Measurements from ENCODE around the gene DIPK1C. TPM values are rescaled to one million over a fixed set of nuclear protein-coding genes. Genes with fewer than 3 reads are reported as not detected.
A peak's percentile ranks its signal among the peaks of the same experiment; 100 is the strongest.

Gene DIPK1C
- total and polyA plus RNA-seq, 2 donors (not counting 1 experiment from before 2014, with no cell fraction given) = not detected

DNA sequence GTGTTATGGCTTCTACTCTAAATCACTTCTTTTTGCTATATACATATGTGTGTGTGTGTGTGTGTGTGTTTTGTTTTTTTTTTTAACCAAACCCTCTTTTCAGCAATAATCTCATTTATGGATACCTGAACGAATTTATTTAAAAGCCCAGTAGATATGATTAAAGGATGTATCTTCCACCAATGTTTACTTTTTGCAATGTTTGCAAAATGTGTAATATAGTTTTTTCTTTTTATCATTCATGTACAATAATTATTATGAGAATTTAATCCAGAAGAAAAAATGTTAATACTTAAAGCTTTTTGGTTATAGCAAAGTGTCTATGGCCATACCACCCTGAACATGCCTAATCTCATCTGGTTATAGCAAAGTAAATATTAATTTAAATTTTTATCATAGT, 37.4 kb upstream of the DIPK1C start:
- Mint-ChIP-seq H3K27ac (no peak overlapping the region), H3K4me3 (no peak overlapping the region), H3K27me3 (no peaks in the 10 kb centered on the region), H3K9me3 (ENCODE audit: insufficient read depth) (no peaks in the 10 kb centered on the region), H3K4me1 (peaks cover 33% of the 10 kb centered on the region)
- ATAC-seq (ENCODE audit: low read depth) = no peak
- peaks cover 29 to 33% of the 10 kb centered on the region in 2 donors for H3K4me1 ChIP-seq (ENCODE audit: control insufficient read depth in 2 of 2, insufficient read depth in 2 of 2, low read length in 2 of 2)
- no CpG with 5 or more reads among the region's 1 CpG for WGBS (ENCODE audit: insufficient coverage)
- H3K27ac ChIP-seq (ENCODE audit: low read length in 2 of 2) = no peak overlapping the region
- H3K79me2 ChIP-seq (ENCODE audit: control insufficient read depth, insufficient read depth, low read length) = peaks cover 13% of the 10 kb centered on the region
- CTCF ChIA-PET = interaction anchor here (1.6 to 5.2 kb wide), 4 partner anchors 140 to 184 kb away, joined by 4 to 75 read pairs (median 14); no protein-coding TSS in a partner anchor
- H4K20me1 ChIP-seq (ENCODE audit: control insufficient read depth, insufficient read depth, low read length, poor library complexity, severe bottlenecking) = no peaks in the 10 kb centered on the region
- no peak for DNase-seq
- POLR2A ChIA-PET = no interaction called here
- no peak overlapping the region for H2AFZ ChIP-seq (ENCODE audit: insufficient read depth, low read depth, low read length, poor library complexity, severe bottlenecking)
- H3K4me3 ChIP-seq (ENCODE audit: control extremely low read depth in 1 of 5, extremely low read depth in 1 of 5, insufficient read depth in 1 of 5, low read depth in 2 of 5, low read length in 4 of 5) = no peak overlapping the region
- H3K27me3 ChIP-seq (replicated peaks in 1 of 4; ENCODE audit: control extremely low read depth in 1 of 4, control insufficient read depth in 3 of 4, insufficient read depth in 4 of 4, low read length in 3 of 4) = no peaks in the 10 kb centered on the region
- peaks cover 0 to 8% (median 0%) of the 10 kb centered on the region in 3 donors for H3K9me3 ChIP-seq (ENCODE audit: control extremely low read depth in 1 of 3, control insufficient read depth in 2 of 3, insufficient read depth in 1 of 3, low read length in 2 of 3)
- TF ChIP-seq, protein P1, sequence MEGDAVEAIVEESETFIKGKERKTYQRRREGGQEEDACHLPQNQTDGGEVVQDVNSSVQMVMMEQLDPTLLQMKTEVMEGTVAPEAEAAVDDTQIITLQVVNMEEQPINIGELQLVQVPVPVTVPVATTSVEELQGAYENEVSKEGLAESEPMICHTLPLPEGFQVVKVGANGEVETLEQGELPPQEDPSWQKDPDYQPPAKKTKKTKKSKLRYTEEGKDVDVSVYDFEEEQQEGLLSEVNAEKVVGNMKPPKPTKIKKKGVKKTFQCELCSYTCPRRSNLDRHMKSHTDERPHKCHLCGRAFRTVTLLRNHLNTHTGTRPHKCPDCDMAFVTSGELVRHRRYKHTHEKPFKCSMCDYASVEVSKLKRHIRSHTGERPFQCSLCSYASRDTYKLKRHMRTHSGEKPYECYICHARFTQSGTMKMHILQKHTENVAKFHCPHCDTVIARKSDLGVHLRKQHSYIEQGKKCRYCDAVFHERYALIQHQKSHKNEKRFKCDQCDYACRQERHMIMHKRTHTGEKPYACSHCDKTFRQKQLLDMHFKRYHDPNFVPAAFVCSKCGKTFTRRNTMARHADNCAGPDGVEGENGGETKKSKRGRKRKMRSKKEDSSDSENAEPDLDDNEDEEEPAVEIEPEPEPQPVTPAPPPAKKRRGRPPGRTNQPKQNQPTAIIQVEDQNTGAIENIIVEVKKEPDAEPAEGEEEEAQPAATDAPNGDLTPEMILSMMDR (IDR thresholded peaks at IDR 0.05) = no peak
- TF ChIP-seq EZH2 (IDR thresholded peaks at IDR 0.05; ENCODE audit: borderline replicate concordance, insufficient read depth, low read depth, low read length, poor library complexity, severe bottlenecking) = no peak
- no peak overlapping the region for H3K4me2 ChIP-seq (replicated peaks; ENCODE audit: low read depth, low read length, poor library complexity, severe bottlenecking)
- H3K9ac ChIP-seq (ENCODE audit: low read length) = no peak overlapping the region
- H3K36me3 ChIP-seq (replicated peaks in 1 of 2; ENCODE audit: control extremely low read depth in 1 of 2, control insufficient read depth in 1 of 2, extremely low read depth in 1 of 2, insufficient read depth in 2 of 2, low read length in 1 of 2) = no peaks in the 10 kb centered on the region
- intact Hi-C loops (cut with micrococcal nuclease) = loop anchor here (10.0 kb wide), 1 partner anchor 430 kb away; no protein-coding TSS in a partner anchor

DNA sequence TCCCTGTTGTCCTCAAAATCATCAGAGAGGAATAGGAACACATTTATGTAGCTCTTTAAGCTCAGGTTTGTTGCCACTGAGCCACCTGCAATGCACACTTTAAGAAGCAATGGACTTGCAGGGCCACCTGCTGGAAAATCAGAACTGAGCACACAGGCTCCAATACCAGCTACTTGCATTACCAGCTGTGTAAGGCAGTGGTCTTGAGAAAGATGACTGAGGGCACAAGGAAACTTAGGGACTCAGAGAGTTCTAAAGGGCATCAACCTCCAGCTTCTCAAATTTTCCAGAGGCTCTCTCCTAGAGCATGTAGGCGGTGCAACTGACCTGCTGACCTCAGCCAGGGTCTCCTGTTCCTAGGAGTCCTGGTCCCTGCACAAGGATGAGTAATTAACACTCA, 36.6 kb upstream of the DIPK1C start:
- Mint-ChIP-seq H3K27ac (peak overlapping the region; percentile 37), H3K4me1 (peaks cover 25% of the 10 kb centered on the region), H3K9me3 (ENCODE audit: insufficient read depth) (no peaks in the 10 kb centered on the region), H3K27me3 (peaks cover 6% of the 10 kb centered on the region), H3K4me3 (peak overlapping the region; percentile 30)
- WGBS (ENCODE audit: insufficient coverage) = no CpG with 5 or more reads among the region's 1 CpG
- DNase-seq (peak; percentile 72), ATAC-seq (ENCODE audit: low read depth) (no peak)
- H3K27ac ChIP-seq (ENCODE audit: low read length in 2 of 2) = no peak overlapping the region
- no peak overlapping the region for H2AFZ ChIP-seq (ENCODE audit: insufficient read depth, low read depth, low read length, poor library complexity, severe bottlenecking)
- H3K4me2 ChIP-seq (replicated peaks; ENCODE audit: low read depth, low read length, poor library complexity, severe bottlenecking) = no peak overlapping the region
- H3K9ac ChIP-seq (ENCODE audit: low read length) = no peak overlapping the region
- ChIA-PET CTCF (interaction anchor here (0.6 to 5.2 kb wide), 12 partner anchors 58 to 1733 kb away, joined by 3 to 75 read pairs (median 4); no protein-coding TSS in a partner anchor), POLR2A (no interaction called here)
- intact Hi-C loops (cut with micrococcal nuclease) = loop anchor here (1.0 to 10.0 kb wide), 3 partner anchors 140 to 429 kb away; no protein-coding TSS in a partner anchor
- H3K9me3 ChIP-seq (ENCODE audit: control extremely low read depth in 1 of 3, control insufficient read depth in 2 of 3, insufficient read depth in 1 of 3, low read length in 2 of 3) = peaks cover 0 to 8% (median 0%) of the 10 kb centered on the region in 3 donors
- no peaks in the 10 kb centered on the region for H3K27me3 ChIP-seq (replicated peaks in 1 of 4; ENCODE audit: control extremely low read depth in 1 of 4, control insufficient read depth in 3 of 4, insufficient read depth in 4 of 4, low read length in 3 of 4)
- H3K4me3 ChIP-seq (ENCODE audit: control extremely low read depth in 1 of 5, extremely low read depth in 1 of 5, insufficient read depth in 1 of 5, low read depth in 2 of 5, low read length in 4 of 5) = no peak overlapping the region
- H4K20me1 ChIP-seq (ENCODE audit: control insufficient read depth, insufficient read depth, low read length, poor library complexity, severe bottlenecking) = no peaks in the 10 kb centered on the region
- H3K36me3 ChIP-seq (replicated peaks in 1 of 2; ENCODE audit: control extremely low read depth in 1 of 2, control insufficient read depth in 1 of 2, extremely low read depth in 1 of 2, insufficient read depth in 2 of 2, low read length in 1 of 2) = no peaks in the 10 kb centered on the region
- H3K79me2 ChIP-seq (ENCODE audit: control insufficient read depth, insufficient read depth, low read length) = peaks cover 13% of the 10 kb centered on the region
- H3K4me1 ChIP-seq (ENCODE audit: control insufficient read depth in 2 of 2, insufficient read depth in 2 of 2, low read length in 2 of 2) = peaks cover 23 to 25% of the 10 kb centered on the region in 2 donors
- TF ChIP-seq, protein P1 (IDR thresholded peaks at IDR 0.05) = peak; percentile 71
- no peak for TF ChIP-seq EZH2 (IDR thresholded peaks at IDR 0.05; ENCODE audit: borderline replicate concordance, insufficient read depth, low read depth, low read length, poor library complexity, severe bottlenecking)

Measured in B cell (primary cell).